H1 (cell line): ENCODE results near the gene SS18L1. TPM values are rescaled to one million over a fixed set of nuclear protein-coding genes. Genes with fewer than 3 reads are reported as not detected.

Experiments used
- CTCF ChIA-PET: fragments of 300-600 bp; sonication (Branson Sonifier 250); formaldehyde crosslinking; loops from one replicate; lab custom pipeline; 2021; ENCODE audit not compliant: partially characterized antibody; lab: Charles Lee
- POLR2A ChIA-PET: fragments of 300-600 bp; sonication (Branson Sonifier 250); formaldehyde crosslinking; loops from one replicate; lab custom pipeline; 2021; ENCODE audit warnings: inconsistent platforms; ENCODE audit not compliant: partially characterized antibody; lab: Charles Lee
- DNase-seq, 2 experiments: peaks; one replicate each; pipeline versions ENCODE4 v3.0.0 to v3.0.0-alpha.2; 2010 to 2022; ENCODE audit warnings: low spot score in 2 of 2, low read depth in 1 of 2, mixed read lengths in 1 of 2
- FAIRE-seq: peaks from 2 replicates; lab custom pipeline; 2011; peaks lifted over from hg19 to GRCh38; lab: Jason Lieb, UNC
- H2AFZ ChIP-seq: 2 replicates; pipeline ENCODE4 v1.8.1; 2012; ENCODE audit warnings: low read length, inconsistent platforms
- H2AK5ac ChIP-seq: 2 replicates; pipeline ENCODE4 v1.6.1; 2013; ENCODE audit warnings: low read depth, low read length
- H2BK120ac ChIP-seq: replicated peaks from 2 replicates; pipeline ENCODE3; 2013; ENCODE audit warnings: low read depth, low read length, inconsistent platforms
- H2BK12ac ChIP-seq: 2 replicates; pipeline ENCODE4 v1.6.1; 2013; ENCODE audit warnings: low read depth, low read length
- H2BK15ac ChIP-seq: 2 replicates; pipeline ENCODE4 v1.6.1; 2013; ENCODE audit warnings: low read length
- H2BK20ac ChIP-seq: 2 replicates; pipeline ENCODE4 v1.6.1; 2013; ENCODE audit warnings: low read length
- H2BK5ac ChIP-seq: 2 replicates; pipeline ENCODE4 v1.6.1; 2013; ENCODE audit warnings: low read depth, low read length
- H3K14ac ChIP-seq: 2 replicates; pipeline ENCODE4 v1.6.1; 2013; ENCODE audit warnings: inconsistent platforms; ENCODE audit not compliant: insufficient read length
- H3K18ac ChIP-seq: 2 replicates; pipeline ENCODE4 v1.6.1; 2013; ENCODE audit warnings: low read length; ENCODE audit errors: extremely low read depth
- H3K23ac ChIP-seq: 2 replicates; pipeline ENCODE4 v1.6.1; 2013; ENCODE audit warnings: inconsistent platforms; ENCODE audit not compliant: insufficient read length
- H3K23me2 ChIP-seq: 2 replicates; pipeline ENCODE4 v1.6.1; 2013; ENCODE audit warnings: low read depth, low read length
- H3K27ac ChIP-seq: 2 replicates; pipeline ENCODE4 v1.6.1; 2011; ENCODE audit warnings: low read depth, low read length, inconsistent platforms
- H3K27me3 ChIP-seq, 4 experiments: replicated peaks in 1 of 4; 1 replicate in 1 of 4; 2 replicates in 3 of 4; pipeline versions ENCODE4 v1.6.1 to v1.8.1; 2011 to 2013; ENCODE audit warnings: low read length in 3 of 4, mild to moderate bottlenecking in 3 of 4, inconsistent platforms in 2 of 4, mixed read lengths in 2 of 4, moderate library complexity in 1 of 4; ENCODE audit not compliant: control insufficient read depth in 3 of 4, insufficient read depth in 3 of 4; ENCODE audit errors: extremely low read depth in 1 of 4
- H3K36me3 ChIP-seq, 4 experiments: 2 replicates each; pipeline versions ENCODE4 v1.6.1 to v1.8.1; 2011 to 2013; ENCODE audit warnings: mild to moderate bottlenecking in 4 of 4, low read length in 3 of 4, moderate library complexity in 2 of 4, control low read depth in 1 of 4, inconsistent platforms in 1 of 4; ENCODE audit not compliant: insufficient read depth in 4 of 4, control insufficient read depth in 2 of 4
- H3K4ac ChIP-seq: replicated peaks from 2 replicates; pipeline ENCODE3; 2013; ENCODE audit warnings: low read length, low read depth, mixed read lengths, inconsistent platforms; ENCODE audit not compliant: insufficient read length
- H3K4me1 ChIP-seq, 4 experiments: replicated peaks in 1 of 4; 1 replicate in 1 of 4; 2 replicates in 3 of 4; pipeline versions ENCODE4 v1.6.1 to v1.8.1; 2011 to 2013; ENCODE audit warnings: low read length in 3 of 4, inconsistent platforms in 2 of 4, mixed read lengths in 1 of 4; ENCODE audit not compliant: insufficient read depth in 4 of 4, control insufficient read depth in 3 of 4
- H3K4me2 ChIP-seq, 2 experiments: 2 replicates each; pipeline versions ENCODE4 v1.6.1 to v1.8.1; 2011 to 2013; ENCODE audit warnings: low read depth in 2 of 2, low read length in 2 of 2, control low read depth in 1 of 2, inconsistent platforms in 1 of 2, mild to moderate bottlenecking in 1 of 2; ENCODE audit not compliant: insufficient read depth in 1 of 2
- H3K4me3 ChIP-seq, 4 experiments: fragments of 200-600, 300-600 bp in 1 of 4; sonication (generic), shearing (Covaris generic), sonication (Bioruptor Twin) in 1 of 4; 2 replicates each; pipeline versions ENCODE4 v1.5.1 to v1.8.1; 2011 to 2016; ENCODE audit warnings: low read length in 4 of 4, low read depth in 3 of 4, control low read depth in 2 of 4, inconsistent platforms in 2 of 4, mild to moderate bottlenecking in 2 of 4, mixed read lengths in 1 of 4, moderate library complexity in 1 of 4; ENCODE audit not compliant: insufficient read depth in 2 of 4; ENCODE audit errors: extremely low read depth in 1 of 4
- H3K56ac ChIP-seq: replicated peaks from 2 replicates; pipeline ENCODE3; 2013; ENCODE audit warnings: low read depth, mild to moderate bottlenecking, mixed read lengths, low read length, inconsistent platforms; ENCODE audit not compliant: insufficient read length
- H3K79me1 ChIP-seq: 2 replicates; pipeline ENCODE4 v1.6.1; 2013; ENCODE audit warnings: low read depth, low read length, control low read depth
- H3K79me2 ChIP-seq, 2 experiments: 2 replicates each; pipeline versions ENCODE4 v1.6.1 to v1.8.1; 2012 to 2013; ENCODE audit warnings: low read length in 2 of 2, mild to moderate bottlenecking in 2 of 2, inconsistent platforms in 1 of 2; ENCODE audit not compliant: insufficient read depth in 2 of 2, control insufficient read depth in 1 of 2
- H3K9ac ChIP-seq, 4 experiments: replicated peaks in 1 of 4; 1 replicate in 1 of 4; 2 replicates in 3 of 4; pipeline versions ENCODE4 v1.6.1 to v1.8.1; 2011 to 2013; ENCODE audit warnings: low read depth in 3 of 4, low read length in 3 of 4, control low read depth in 2 of 4, mild to moderate bottlenecking in 2 of 4, moderate library complexity in 2 of 4, inconsistent platforms in 1 of 4; ENCODE audit errors: extremely low read depth in 1 of 4
- H3K9me3 ChIP-seq, 2 experiments: 2 replicates each; pipeline versions ENCODE4 v1.6.1 to v1.8.1; 2012 to 2013; ENCODE audit warnings: mild to moderate bottlenecking in 2 of 2, moderate library complexity in 2 of 2, control low read depth in 1 of 2, inconsistent platforms in 1 of 2, low read depth in 1 of 2, low read length in 1 of 2, mixed read lengths in 1 of 2; ENCODE audit not compliant: insufficient read depth in 2 of 2
- H4K20me1 ChIP-seq, 2 experiments: replicated peaks in 1 of 2; 2 replicates each; pipeline versions ENCODE3 to v1.8.1; 2011 to 2013; ENCODE audit warnings: inconsistent platforms in 2 of 2, low read length in 2 of 2, mild to moderate bottlenecking in 1 of 2; ENCODE audit not compliant: insufficient read depth in 2 of 2, control insufficient read depth in 1 of 2
- H4K5ac ChIP-seq: 2 replicates; pipeline ENCODE4 v1.6.1; 2013; ENCODE audit warnings: low read length, low read depth, mixed read lengths, inconsistent platforms; ENCODE audit not compliant: insufficient read length
- H4K8ac ChIP-seq: 2 replicates; pipeline ENCODE4 v1.8.0; 2013; ENCODE audit warnings: mild to moderate bottlenecking, moderate library complexity, low read length, inconsistent platforms; ENCODE audit not compliant: insufficient read depth; ENCODE audit errors: extremely low read depth
- H4K91ac ChIP-seq: replicated peaks from 2 replicates; pipeline ENCODE3; 2013; ENCODE audit warnings: low read length, mixed read lengths, inconsistent platforms; ENCODE audit not compliant: insufficient read length
- PHF8 ChIP-seq: fragments of 200-600 bp; sonication (generic); conservative IDR thresholded peaks from 2 replicates; pipeline ENCODE4 v1.7.1; 2012; ENCODE audit warnings: low read depth, mild to moderate bottlenecking, inconsistent platforms, low read length, moderate library complexity
- TCF12 ChIP-seq: IDR thresholded peaks from 2 replicates; pipeline ENCODE4 v1.6.1; 2011; ENCODE audit warnings: low read depth, mild to moderate bottlenecking, low read length
- WGBS, 2 experiments: shearing (Covaris generic) in 1 of 2; methylation state at CpG; one replicate each; pipeline versions ENCODE4 v1.1.6 to v1.1.7; 2013 to 2015; ENCODE audit warnings: low lambda C conversion rate in 2 of 2, mixed read lengths in 2 of 2, inconsistent platforms in 1 of 2, low coverage in 1 of 2, missing lambda C conversion rate in 1 of 2; ENCODE audit not compliant: insufficient replicate concordance in 2 of 2, insufficient coverage in 1 of 2, insufficient read length in 1 of 2; ENCODE audit errors: extremely low coverage in 1 of 2, missing lambda C conversion rate in 1 of 2; 5-methylcytosine and 5-hydroxymethylcytosine counted together
- polyA plus RNA-seq, 7 experiments: library from polyadenylated mRNA; depleted of rRNA in 3 of 7; stranded (reverse) in 5 of 7; unstranded in 2 of 7; fragments of >200 nt in 5 of 7; fragments of 200-250 nt in 2 of 7; gene quantifications; 1 replicate in 5 of 7; 2 replicates in 1 of 7; 4 replicates in 1 of 7; pipeline versions ENCODE4 v1.2.1 to v1.2.3, GENCODE V29; 2011 to 2013; ENCODE audit warnings: missing spikeins in 2 of 7, mixed read lengths in 2 of 7
- total RNA-seq: library from RNA; stranded (reverse); fragmentation: NEBNext Ultra II Directional; extraction: Animal tissue kit (Norgen Biotek cat#: 25700); gene quantifications from 2 replicates; pipeline ENCODE4 v1.2.1, GENCODE V29; 2021

SS18L1 gene
- total and polyA plus RNA-seq, 2 of the 8 experiments (the other 6 are each of a cell fraction or from before 2014, with no cell fraction given) = 28.4 to 29.7 TPM

GRCh38 chr20:62097881-62098407 lies 45.6 kb upstream of the SS18L1 start:
- POLR2A ChIA-PET = interaction anchor here (2.2 kb wide), 1 partner anchor 31 kb away, joined by 11 read pairs; no protein-coding TSS in a partner anchor
- Histone ChIP-seq H3K4ac (no peak overlapping the region), H3K9ac (no peak overlapping the region), H2BK5ac (no peak overlapping the region), H3K9me3 (peaks cover 0 to 5% of the 10 kb centered on the region in 2 experiments; a peak in 1 of 4 replicates), H3K56ac (no peak overlapping the region), H2BK12ac (no peak overlapping the region), H2BK15ac (no peak overlapping the region), H3K36me3 (no peaks in the 10 kb centered on the region), H4K91ac (no peak overlapping the region), H3K4me1 (no peaks in the 10 kb centered on the region; a peak in 1 of 7 replicates), H3K4me2 (no peak overlapping the region), H3K79me1 (no peaks in the 10 kb centered on the region), H3K4me3 (no peak overlapping the region), H3K27me3 (peaks cover 0 to 3% (median under 1%) of the 10 kb centered on the region in 4 experiments; a peak in 2 of 7 replicates), H3K23ac (no peak overlapping the region), H2BK20ac (no peak overlapping the region), H3K23me2 (no peaks in the 10 kb centered on the region), H4K20me1 (no peaks in the 10 kb centered on the region), H4K5ac (no peak overlapping the region), H3K14ac (no peak overlapping the region), H3K27ac (no peak overlapping the region), H3K79me2 (no peaks in the 10 kb centered on the region), H2BK120ac (no peak overlapping the region), H2AK5ac (no peak overlapping the region), H2AFZ (no peak overlapping the region), H4K8ac (no peak overlapping the region; the same call in 1 of the 2 replicates), H3K18ac (no peak overlapping the region)
- no peak for DNase-seq
- TF ChIP-seq TCF12 (no peak), PHF8 (no peak)
- FAIRE-seq = no peak
- CTCF ChIA-PET = interaction anchor here (0.6 to 1.7 kb wide), 3 partner anchors 8 to 40 kb away, joined by 3 to 8 read pairs (median 5); no protein-coding TSS in a partner anchor
- 86% methylated on average over 14 of the region's 16 CpGs; no CpG with 5 or more reads in 1 of the 2 experiments for WGBS, 2 experiments
